Muscle layer of duodenum (tissue), 2 donors: ENCODE data around the gene SLC44A5.

Experiments
- H3K27ac ChIP-seq: one replicate; pipeline ENCODE4 v1.7.0; 2013; ENCODE audit warnings: mild to moderate bottlenecking, low read length
- H3K27me3 ChIP-seq: one replicate; pipeline ENCODE4 v1.7.0; 2013; ENCODE audit warnings: low read depth, mild to moderate bottlenecking, control low read depth, low read length
- H3K36me3 ChIP-seq, 2 donors: one replicate each; pipeline ENCODE4 v1.7.0; 2013; ENCODE audit warnings: low read length in 2 of 2, control low read depth in 1 of 2, mild to moderate bottlenecking in 1 of 2; ENCODE audit not compliant: insufficient read depth in 2 of 2, control insufficient read depth in 1 of 2
- H3K4me1 ChIP-seq, 2 donors: one replicate each; pipeline ENCODE4 v1.7.0; 2013; ENCODE audit warnings: low read length in 2 of 2, mild to moderate bottlenecking in 2 of 2, control low read depth in 1 of 2, moderate library complexity in 1 of 2; ENCODE audit not compliant: insufficient read depth in 2 of 2, control insufficient read depth in 1 of 2
- H3K4me3 ChIP-seq, 2 donors: one replicate each; pipeline ENCODE4 v1.7.0; 2013; ENCODE audit warnings: low read length in 2 of 2, low read depth in 1 of 2, mild to moderate bottlenecking in 1 of 2
- H3K9me3 ChIP-seq, 2 donors: one replicate each; pipeline ENCODE4 v1.7.0; 2013; ENCODE audit warnings: low read length in 2 of 2, control low read depth in 1 of 2, mild to moderate bottlenecking in 1 of 2; ENCODE audit not compliant: control insufficient read depth in 1 of 2
- donor health status: healthy.

The SLC44A5 gene

GRCh38 chr1:75345538-75346292 is 265.2 kb downstream of the SLC44A5 start:
- H3K27me3 ChIP-seq = no peaks in the 10 kb centered on the region
- no peaks in the 10 kb centered on the region for H3K9me3 ChIP-seq
- no peak overlapping the region for H3K4me3 ChIP-seq
- no peak overlapping the region for H3K27ac ChIP-seq
- no peaks in the 10 kb centered on the region for H3K4me1 ChIP-seq
- no peaks in the 10 kb centered on the region for H3K36me3 ChIP-seq

- Histone ChIP-seq H3K4me1 (peaks cover 0 to 7% of the 10 kb centered on the region in 2 donors), H3K9me3 (no peaks in the 10 kb centered on the region), H3K27me3 (no peaks in the 10 kb centered on the region), H3K36me3 (no peaks in the 10 kb centered on the region), H3K4me3 (no peak overlapping the region), H3K27ac (no peak overlapping the region)
Observed at GRCh38 chr1:75342786-75343185, 268.1 kb downstream of the SLC44A5 start.

- H3K4me1 ChIP-seq = peaks cover 0 to 7% of the 10 kb centered on the region in 2 donors
- H3K4me3 ChIP-seq = no peak overlapping the region
- H3K9me3 ChIP-seq = no peaks in the 10 kb centered on the region
- H3K27ac ChIP-seq = no peak overlapping the region
- no peaks in the 10 kb centered on the region for H3K36me3 ChIP-seq
- no peaks in the 10 kb centered on the region for H3K27me3 ChIP-seq
Observed at GRCh38 chr1:75341537-75341936, 269.4 kb downstream of the SLC44A5 start.

- Histone ChIP-seq H3K27me3 (no peaks in the 10 kb centered on the region), H3K4me3 (no peak overlapping the region), H3K27ac (no peak overlapping the region), H3K36me3 (no peaks in the 10 kb centered on the region), H3K9me3 (no peaks in the 10 kb centered on the region), H3K4me1 (peaks cover 0 to 7% of the 10 kb centered on the region in 2 donors)
Observed at GRCh38 chr1:75338616-75339483, 272.1 kb downstream of the SLC44A5 start.

GRCh38 chr1:75334876-75335389 is 276.0 kb downstream of the SLC44A5 start:
- H3K36me3 ChIP-seq = no peaks in the 10 kb centered on the region
- peaks cover 0 to 7% of the 10 kb centered on the region in 2 donors for H3K4me1 ChIP-seq
- no peak overlapping the region for H3K4me3 ChIP-seq
- no peaks in the 10 kb centered on the region for H3K9me3 ChIP-seq
- H3K27me3 ChIP-seq = no peaks in the 10 kb centered on the region
- no peak overlapping the region for H3K27ac ChIP-seq

GRCh38 chr1:75330624-75331023 is 280.3 kb downstream of the SLC44A5 start:
- no peaks in the 10 kb centered on the region for H3K4me1 ChIP-seq
- no peaks in the 10 kb centered on the region for H3K36me3 ChIP-seq
- no peaks in the 10 kb centered on the region for H3K27me3 ChIP-seq
- H3K27ac ChIP-seq = no peak overlapping the region
- H3K9me3 ChIP-seq = no peaks in the 10 kb centered on the region
- no peak overlapping the region for H3K4me3 ChIP-seq

GRCh38 chr1:75328691-75329090 is 282.2 kb downstream of the SLC44A5 start:
- Histone ChIP-seq H3K27ac (no peak overlapping the region), H3K4me3 (no peak overlapping the region), H3K36me3 (no peaks in the 10 kb centered on the region), H3K4me1 (no peaks in the 10 kb centered on the region), H3K27me3 (no peaks in the 10 kb centered on the region), H3K9me3 (no peaks in the 10 kb centered on the region)

GRCh38 chr1:75327395-75327794 is 283.5 kb downstream of the SLC44A5 start:
- no peaks in the 10 kb centered on the region for H3K9me3 ChIP-seq
- no peaks in the 10 kb centered on the region for H3K36me3 ChIP-seq
- H3K4me1 ChIP-seq = no peaks in the 10 kb centered on the region
- H3K4me3 ChIP-seq = no peak overlapping the region
- H3K27ac ChIP-seq = no peak overlapping the region
- H3K27me3 ChIP-seq = no peaks in the 10 kb centered on the region

GRCh38 chr1:75317976-75318375 is 292.9 kb downstream of the SLC44A5 start:
- Histone ChIP-seq H3K27me3 (no peaks in the 10 kb centered on the region), H3K36me3 (no peaks in the 10 kb centered on the region), H3K4me3 (no peak overlapping the region), H3K9me3 (peaks cover 0 to 2% of the 10 kb centered on the region in 2 donors), H3K27ac (no peak overlapping the region), H3K4me1 (no peaks in the 10 kb centered on the region)

GRCh38 chr1:75316230-75316629 is 294.7 kb downstream of the SLC44A5 start:
- Histone ChIP-seq H3K27me3 (no peaks in the 10 kb centered on the region), H3K4me1 (no peaks in the 10 kb centered on the region), H3K36me3 (no peaks in the 10 kb centered on the region), H3K4me3 (no peak overlapping the region), H3K27ac (no peak overlapping the region), H3K9me3 (peaks cover 0 to 2% of the 10 kb centered on the region in 2 donors)

GRCh38 chr1:75312620-75313019 is 298.3 kb downstream of the SLC44A5 start:
- Histone ChIP-seq H3K27me3 (no peaks in the 10 kb centered on the region), H3K27ac (no peak overlapping the region), H3K4me3 (no peak overlapping the region), H3K9me3 (no peaks in the 10 kb centered on the region), H3K36me3 (no peaks in the 10 kb centered on the region), H3K4me1 (no peaks in the 10 kb centered on the region)
